ENCODE results near the gene ADAMTS16. TPM values are rescaled to one million over a fixed set of nuclear protein-coding genes. Genes with fewer than 3 reads are reported as not detected.

The ADAMTS16 gene
- total RNA-seq, 2 donors from 2014 or later, result 0.11 TPM; not detected in 1

- WGBS, result 44% methylated on average over 1 of the region's 1 CpG
- TF ChIP-seq POLR2A (IDR thresholded peaks at IDR 0.05) (no peak), POLR2AphosphoS5 (IDR thresholded peaks at IDR 0.05) (no peak), CTCF (IDR thresholded peaks at IDR 0.05) (no peak)
- H3K36me3 ChIP-seq, result no peaks in the 10 kb centered on the region
- H3K27ac ChIP-seq, result no peak overlapping the region
- no peak for DNase-seq (ENCODE audit: low spot score)
- intact Hi-C loops (cut with DNase I), result no loop called here
- H3K4me1 ChIP-seq (replicated peaks), result no peaks in the 10 kb centered on the region
- H3K4me3 ChIP-seq, result no peak overlapping the region
- H3K27me3 ChIP-seq (replicated peaks; ENCODE audit: insufficient read depth), result no peaks in the 10 kb centered on the region
- H3K9me3 ChIP-seq, result no peaks in the 10 kb centered on the region
Observed at GRCh38 chr5:5149154-5149553, 9.0 kb downstream of the ADAMTS16 start.

- intact Hi-C loops (cut with DNase I), result no loop called here
- no peaks in the 10 kb centered on the region for H3K36me3 ChIP-seq
- H3K27me3 ChIP-seq (replicated peaks; ENCODE audit: insufficient read depth), result no peaks in the 10 kb centered on the region
- no peaks in the 10 kb centered on the region for H3K9me3 ChIP-seq
- no peaks in the 10 kb centered on the region for H3K4me1 ChIP-seq (replicated peaks)
- H3K27ac ChIP-seq, result no peak overlapping the region
- DNase-seq (ENCODE audit: low spot score), result no peak
- no peak overlapping the region for H3K4me3 ChIP-seq
- WGBS, result 94% methylated on average over 3 of the region's 3 CpGs
- TF ChIP-seq POLR2A (IDR thresholded peaks at IDR 0.05) (no peak), CTCF (IDR thresholded peaks at IDR 0.05) (no peak), POLR2AphosphoS5 (IDR thresholded peaks at IDR 0.05) (no peak)
Observed at GRCh38 chr5:5150667-5151066, 10.5 kb downstream of the ADAMTS16 start.

GRCh38 chr5:5154733-5155132 is 14.6 kb downstream of the ADAMTS16 start:
- intact Hi-C loops (cut with DNase I), result no loop called here
- no peaks in the 10 kb centered on the region for H3K27me3 ChIP-seq (replicated peaks; ENCODE audit: insufficient read depth)
- 43% methylated on average over 2 of the region's 2 CpGs for WGBS
- no peaks in the 10 kb centered on the region for H3K9me3 ChIP-seq
- H3K4me1 ChIP-seq (replicated peaks), result peaks cover under 1% of the 10 kb centered on the region
- TF ChIP-seq POLR2AphosphoS5 (IDR thresholded peaks at IDR 0.05) (no peak), CTCF (IDR thresholded peaks at IDR 0.05) (no peak), POLR2A (IDR thresholded peaks at IDR 0.05) (no peak)
- no peak for DNase-seq (ENCODE audit: low spot score)
- no peaks in the 10 kb centered on the region for H3K36me3 ChIP-seq
- H3K4me3 ChIP-seq, result no peak overlapping the region
- no peak overlapping the region for H3K27ac ChIP-seq

GRCh38 chr5:5155617-5156016 is 15.5 kb downstream of the ADAMTS16 start:
- intact Hi-C loops (cut with DNase I), result no loop called here

More at GRCh38 chr5:5155617-5156016, 15.5 kb downstream of the ADAMTS16 start:
- Histone ChIP-seq H3K36me3 (no peaks in the 10 kb centered on the region), H3K9me3 (no peaks in the 10 kb centered on the region), H3K27me3 (replicated peaks; ENCODE audit: insufficient read depth) (no peaks in the 10 kb centered on the region), H3K4me1 (replicated peaks) (peaks cover 3% of the 10 kb centered on the region), H3K4me3 (no peak overlapping the region), H3K27ac (no peak overlapping the region)
- 90% methylated on average over 1 of the region's 1 CpG for WGBS
- TF ChIP-seq CTCF (IDR thresholded peaks at IDR 0.05), result no peak
- TF ChIP-seq POLR2A (IDR thresholded peaks at IDR 0.05), result no peak
- no peak for TF ChIP-seq POLR2AphosphoS5 (IDR thresholded peaks at IDR 0.05)
- DNase-seq (ENCODE audit: low spot score), result no peak
